Measurements from ENCODE around the gene RNF181.

DNA sequence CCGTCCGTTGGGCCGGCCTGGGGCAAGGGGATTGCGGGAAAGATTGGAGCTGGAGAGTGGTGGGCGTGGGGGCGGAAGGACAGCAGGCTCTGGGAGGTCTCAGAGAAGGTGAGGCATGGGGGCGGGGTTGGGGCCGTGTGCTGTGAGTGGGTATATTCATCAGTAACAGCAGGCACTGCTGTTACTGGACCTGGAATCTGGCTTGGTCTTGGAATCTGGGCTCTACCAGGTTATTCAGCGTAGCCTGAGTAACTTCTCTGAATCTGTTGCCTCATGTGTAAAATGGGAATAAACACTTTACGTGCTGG lies 435 bp downstream of the RNF181 start:
- TF ChIP-seq, protein P1, sequence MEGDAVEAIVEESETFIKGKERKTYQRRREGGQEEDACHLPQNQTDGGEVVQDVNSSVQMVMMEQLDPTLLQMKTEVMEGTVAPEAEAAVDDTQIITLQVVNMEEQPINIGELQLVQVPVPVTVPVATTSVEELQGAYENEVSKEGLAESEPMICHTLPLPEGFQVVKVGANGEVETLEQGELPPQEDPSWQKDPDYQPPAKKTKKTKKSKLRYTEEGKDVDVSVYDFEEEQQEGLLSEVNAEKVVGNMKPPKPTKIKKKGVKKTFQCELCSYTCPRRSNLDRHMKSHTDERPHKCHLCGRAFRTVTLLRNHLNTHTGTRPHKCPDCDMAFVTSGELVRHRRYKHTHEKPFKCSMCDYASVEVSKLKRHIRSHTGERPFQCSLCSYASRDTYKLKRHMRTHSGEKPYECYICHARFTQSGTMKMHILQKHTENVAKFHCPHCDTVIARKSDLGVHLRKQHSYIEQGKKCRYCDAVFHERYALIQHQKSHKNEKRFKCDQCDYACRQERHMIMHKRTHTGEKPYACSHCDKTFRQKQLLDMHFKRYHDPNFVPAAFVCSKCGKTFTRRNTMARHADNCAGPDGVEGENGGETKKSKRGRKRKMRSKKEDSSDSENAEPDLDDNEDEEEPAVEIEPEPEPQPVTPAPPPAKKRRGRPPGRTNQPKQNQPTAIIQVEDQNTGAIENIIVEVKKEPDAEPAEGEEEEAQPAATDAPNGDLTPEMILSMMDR (IDR thresholded peaks at IDR 0.05; ENCODE audit: insufficient read depth, low read length): no peak
- TF ChIP-seq GABPA (IDR thresholded peaks at IDR 0.05; ENCODE audit: low read depth) (no peak), POLR2AphosphoS5 (IDR thresholded peaks at IDR 0.05; ENCODE audit: low read depth) (no peak)
